Natural killer cell (primary cell): ENCODE data around the gene MAPKAP1. TPM values are rescaled to one million over a fixed set of nuclear protein-coding genes. Genes with fewer than 3 reads are reported as not detected.

ENCODE experiments used
- ATAC-seq, 3 donors: fragments of 150-1000 bp in 2 of 3; fragments of 200-7000 bp in 1 of 3; cut with Tn5 transposase; 1 replicate in 1 of 3; 2 replicates in 2 of 3; pipeline ENCODE4 v1.10.0; 2021; ENCODE audit warnings: mild to moderate bottlenecking in 2 of 3, moderate library complexity in 2 of 3
- DNase-seq, 2 donors: peaks; one replicate each; pipeline versions ENCODE4 v3.0.0 to v3.0.0-alpha.2; 2013 to 2021; ENCODE audit warnings: mixed read lengths in 1 of 2
- H3K27ac ChIP-seq: one replicate; pipeline ENCODE4 v1.5.1; 2013; ENCODE audit warnings: mild to moderate bottlenecking, low read length
- H3K27me3 ChIP-seq: one replicate; pipeline ENCODE4 v1.6.1; 2013; ENCODE audit warnings: low read length; ENCODE audit not compliant: control insufficient read depth, insufficient read depth
- H3K36me3 ChIP-seq: one replicate; pipeline ENCODE4 v1.6.1; 2013; ENCODE audit warnings: low read length; ENCODE audit not compliant: control insufficient read depth, insufficient read depth
- H3K4me1 ChIP-seq: one replicate; pipeline ENCODE4 v1.6.1; 2013; ENCODE audit warnings: low read length; ENCODE audit not compliant: control insufficient read depth, insufficient read depth
- H3K4me3 ChIP-seq: one replicate; pipeline ENCODE4 v1.5.1; 2013; ENCODE audit warnings: low read length
- H3K9me3 ChIP-seq: one replicate; pipeline ENCODE4 v1.6.1; 2013; ENCODE audit warnings: low read length; ENCODE audit not compliant: control insufficient read depth, insufficient read depth
- H3K27ac Mint-ChIP-seq, 2 donors: one replicate each; pipeline ENCODE4 v1.8.0; 2022; ENCODE audit warnings: mild to moderate bottlenecking in 2 of 2, mixed read lengths in 2 of 2, moderate library complexity in 1 of 2
- H3K27me3 Mint-ChIP-seq, 2 donors: one replicate each; pipeline ENCODE4 v1.8.0; 2022; ENCODE audit warnings: low read depth in 2 of 2, mixed read lengths in 2 of 2
- H3K36me3 Mint-ChIP-seq: one replicate; pipeline ENCODE4 v1.8.0; 2022; ENCODE audit warnings: mixed read lengths
- H3K4me1 Mint-ChIP-seq, 2 donors: one replicate each; pipeline ENCODE4 v1.8.0; 2022; ENCODE audit warnings: mixed read lengths in 2 of 2
- H3K4me3 Mint-ChIP-seq: one replicate; pipeline ENCODE4 v1.8.0; 2022; ENCODE audit warnings: mild to moderate bottlenecking, moderate library complexity, mixed read lengths
- H3K9me3 Mint-ChIP-seq, 2 donors: one replicate each; pipeline ENCODE4 v1.8.0; 2022; ENCODE audit warnings: mixed read lengths in 2 of 2
- CTCF ChIP-seq: fragments of 200-600 bp; IDR thresholded peaks from one replicate; pipeline ENCODE4 v1.8.0; 2022; ENCODE audit warnings: antibody characterized with exemption
- WGBS: methylation state at CpG from one replicate; pipeline ENCODE4 v1.1.7; 2013; ENCODE audit warnings: missing lambda C conversion rate; ENCODE audit not compliant: insufficient coverage; 5-methylcytosine and 5-hydroxymethylcytosine counted together
- intact Hi-C: fragments of 100-400 bp; cut with micrococcal nuclease; formaldehyde crosslinking; loops from one replicate; pipeline ENCODE4 v1.14.2; 2022
- total RNA-seq, 4 donors: library from RNA; stranded (reverse); fragments of 120-200 nt in 1 of 4; gene quantifications; one replicate each; pipeline versions ENCODE4 v1.2.3 to v1.2.4, GENCODE V29; 2013 to 2022

The MAPKAP1 gene
- total RNA-seq, 3 donors from 2014 or later (not counting 1 experiment from before 2014, with no cell fraction given) = 51.1 to 73.0 (median 58.8) TPM

- DNase-seq = no peak
- Histone ChIP-seq H3K27ac (no peak overlapping the region), H3K4me1 (no peaks in the 10 kb centered on the region), H3K9me3 (no peaks in the 10 kb centered on the region), H3K36me3 (no peaks in the 10 kb centered on the region), H3K4me3 (no peak overlapping the region), H3K27me3 (no peaks in the 10 kb centered on the region)
- Mint-ChIP-seq H3K36me3 (no peaks in the 10 kb centered on the region), H3K27ac (no peak overlapping the region), H3K9me3 (no peaks in the 10 kb centered on the region), H3K4me3 (no peak overlapping the region), H3K27me3 (no peaks in the 10 kb centered on the region), H3K4me1 (no peaks in the 10 kb centered on the region)
- no peak for TF ChIP-seq CTCF
- no peak for ATAC-seq
- WGBS = 87% methylated on average over 13 of the region's 13 CpGs
- intact Hi-C loops = no loop called here
Measured at GRCh38 chr9:125421591-125422181, 285.3 kb downstream of the MAPKAP1 start.

- TF ChIP-seq CTCF = no peak
- no peaks in the 10 kb centered on the region for H3K27me3 Mint-ChIP-seq
- H3K4me3 Mint-ChIP-seq = no peak overlapping the region
Measured at GRCh38 chr9:125421166-125421565, 285.8 kb downstream of the MAPKAP1 start.

GRCh38 chr9:125418404-125418803, 288.6 kb downstream of the MAPKAP1 start:
- H3K9me3 ChIP-seq = no peaks in the 10 kb centered on the region
- no peak overlapping the region for H3K27ac Mint-ChIP-seq
- H3K4me1 Mint-ChIP-seq = no peaks in the 10 kb centered on the region
- no peaks in the 10 kb centered on the region for H3K27me3 ChIP-seq
- H3K4me3 ChIP-seq = no peak overlapping the region
- H3K36me3 ChIP-seq = no peaks in the 10 kb centered on the region
- ATAC-seq (no peak), DNase-seq (no peak)
- H3K36me3 Mint-ChIP-seq = no peaks in the 10 kb centered on the region
- no peak for TF ChIP-seq CTCF
- H3K4me1 ChIP-seq = no peaks in the 10 kb centered on the region
- 100% methylated on average over 1 of the region's 3 CpGs for WGBS
- no peak overlapping the region for H3K27ac ChIP-seq
- no peak overlapping the region for H3K4me3 Mint-ChIP-seq
- H3K27me3 Mint-ChIP-seq = no peaks in the 10 kb centered on the region
- intact Hi-C loops = no loop called here
- H3K9me3 Mint-ChIP-seq = no peaks in the 10 kb centered on the region

More at GRCh38 chr9:125421166-125421565, 285.8 kb downstream of the MAPKAP1 start:
- H3K36me3 ChIP-seq = no peaks in the 10 kb centered on the region
- H3K9me3 ChIP-seq = no peaks in the 10 kb centered on the region
- H3K27me3 ChIP-seq = no peaks in the 10 kb centered on the region
- Mint-ChIP-seq H3K27ac (no peak overlapping the region), H3K4me1 (no peaks in the 10 kb centered on the region), H3K36me3 (no peaks in the 10 kb centered on the region), H3K9me3 (no peaks in the 10 kb centered on the region)
- intact Hi-C loops = no loop called here
- H3K4me3 ChIP-seq = no peak overlapping the region
- ATAC-seq = no peak
- no peaks in the 10 kb centered on the region for H3K4me1 ChIP-seq
- DNase-seq = no peak
- 92% methylated on average over 6 of the region's 6 CpGs for WGBS
- H3K27ac ChIP-seq = no peak overlapping the region

- no peak overlapping the region for H3K4me3 ChIP-seq
- H3K27me3 ChIP-seq = no peaks in the 10 kb centered on the region
- no peak overlapping the region for H3K27ac ChIP-seq
- H3K36me3 ChIP-seq = no peaks in the 10 kb centered on the region
- H3K4me1 ChIP-seq = no peaks in the 10 kb centered on the region
- TF ChIP-seq CTCF = no peak
- Mint-ChIP-seq H3K27me3 (no peaks in the 10 kb centered on the region), H3K36me3 (no peaks in the 10 kb centered on the region), H3K4me1 (no peaks in the 10 kb centered on the region), H3K27ac (no peak overlapping the region), H3K4me3 (no peak overlapping the region), H3K9me3 (no peaks in the 10 kb centered on the region)
- no peaks in the 10 kb centered on the region for H3K9me3 ChIP-seq
- ATAC-seq = no peak
- DNase-seq = no peak
- intact Hi-C loops = no loop called here
- 94% methylated on average over 8 of the region's 8 CpGs for WGBS
Measured at GRCh38 chr9:125416517-125416916, 290.5 kb downstream of the MAPKAP1 start.
